Stimulated activated CD4-positive, alpha-beta T cell treated with anti-CD3 and anti-CD28 coated beads, TNF-alpha, amount 100 ng/mL, for 24 hours (primary cell): ENCODE results near the gene PAXIP1.

Experiments used
- DNase-seq, 3 experiments: peaks; one replicate each; pipeline ENCODE4 v3.0.0-alpha.2; 2020; ENCODE audit warnings: low read depth in 3 of 3

The PAXIP1 gene

DNA sequence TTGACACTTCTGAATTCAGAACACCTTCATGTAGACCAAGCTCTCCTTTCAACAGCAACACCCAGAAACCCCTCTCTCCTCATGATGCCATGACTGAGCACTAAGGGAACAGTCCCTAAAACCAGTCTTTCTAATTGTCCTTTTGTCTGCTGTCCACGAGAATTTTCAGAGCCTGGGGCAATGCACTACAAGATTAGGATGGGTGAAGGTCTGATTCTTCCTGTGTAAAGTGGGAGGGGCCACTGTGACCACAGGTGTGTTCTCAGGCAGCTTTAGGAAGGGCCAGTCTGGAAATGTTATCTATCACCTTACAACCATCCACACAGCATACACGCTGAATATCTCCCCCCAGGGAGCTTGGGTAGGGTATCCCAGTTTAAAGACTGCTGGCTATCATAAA lies 7.9 kb downstream of the PAXIP1 start:
- no peak for DNase-seq

DNA sequence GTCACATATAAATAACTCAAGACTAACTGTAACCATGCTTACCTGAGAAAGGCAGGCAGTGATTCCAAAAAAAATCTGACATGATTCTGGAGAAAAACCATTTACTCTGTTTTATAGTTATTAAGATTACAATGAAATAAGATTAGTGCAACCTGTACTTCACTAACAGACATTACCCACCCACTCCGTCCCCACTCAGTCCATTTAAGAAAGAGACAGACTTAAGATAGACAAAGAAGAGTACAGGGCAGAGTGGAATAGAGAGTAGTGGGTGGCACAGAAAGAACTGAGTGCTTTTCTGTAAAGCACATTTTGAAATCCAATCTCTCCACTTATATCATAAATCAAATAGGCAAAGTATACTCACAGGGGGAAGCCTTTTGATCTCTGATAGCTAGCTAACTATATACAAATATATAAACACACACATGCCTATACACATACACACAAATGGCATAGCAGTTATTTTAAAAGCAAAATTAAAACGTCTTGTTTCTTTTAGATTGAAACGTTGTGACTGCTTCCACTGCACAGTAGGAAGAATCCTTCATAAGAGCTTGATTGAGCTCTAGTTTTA lies 11.9 kb downstream of the PAXIP1 start:
- DNase-seq, result no peak

DNA sequence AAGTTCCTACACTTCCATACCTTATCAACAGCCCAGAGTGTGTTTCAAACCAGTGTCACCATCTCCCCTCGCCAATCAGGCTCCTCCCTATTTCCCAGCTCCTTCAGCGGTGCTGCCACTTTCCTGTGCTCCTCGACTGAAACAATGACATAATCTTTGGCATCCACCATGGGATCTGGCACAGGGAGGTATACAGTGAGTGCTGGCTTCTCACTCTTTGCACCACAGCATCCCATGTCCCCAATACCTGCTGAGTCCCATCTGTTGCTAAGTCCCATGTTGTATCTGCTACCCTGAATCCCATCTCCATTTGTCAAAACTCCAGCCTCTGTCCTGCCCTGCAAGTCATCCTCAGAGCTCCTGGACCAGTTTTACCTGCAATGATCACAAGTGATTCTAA lies 15.4 kb downstream of the PAXIP1 start:
- DNase-seq, result no peak

DNA sequence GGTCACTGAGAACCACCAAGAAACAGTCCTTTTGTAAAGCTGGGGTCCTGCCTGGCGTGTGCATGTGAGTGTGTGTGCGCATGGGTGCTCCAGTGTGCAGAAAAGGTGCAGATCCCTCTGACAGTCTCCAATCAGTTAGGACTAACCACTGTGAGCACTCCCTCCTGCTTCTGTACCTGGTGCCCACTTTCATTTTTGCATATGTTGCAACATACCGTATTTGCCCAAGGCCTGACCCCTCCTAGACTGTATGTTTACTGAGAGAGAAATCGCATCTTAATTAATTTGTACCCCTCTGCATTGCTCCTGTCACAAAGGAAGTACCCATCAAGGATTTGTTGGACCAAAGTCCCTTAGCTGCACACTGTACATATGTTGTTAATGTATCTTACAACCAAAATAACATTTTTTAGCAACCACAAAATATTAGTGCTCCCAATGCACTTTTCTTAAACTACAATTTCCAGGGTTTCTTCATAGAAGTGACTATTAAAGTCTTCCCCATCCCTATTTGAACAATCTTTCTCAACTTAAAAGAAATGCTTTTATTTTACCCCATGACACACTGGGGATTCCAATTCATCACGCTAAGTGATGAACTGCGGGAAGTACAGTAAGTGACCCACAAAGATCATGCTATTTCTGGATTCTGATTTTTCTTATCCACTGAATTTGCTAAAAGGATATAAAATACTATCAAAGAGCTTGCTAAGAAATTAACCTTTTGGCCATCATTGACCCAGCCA lies 16.6 kb downstream of the PAXIP1 start:
- no peak for DNase-seq

DNA sequence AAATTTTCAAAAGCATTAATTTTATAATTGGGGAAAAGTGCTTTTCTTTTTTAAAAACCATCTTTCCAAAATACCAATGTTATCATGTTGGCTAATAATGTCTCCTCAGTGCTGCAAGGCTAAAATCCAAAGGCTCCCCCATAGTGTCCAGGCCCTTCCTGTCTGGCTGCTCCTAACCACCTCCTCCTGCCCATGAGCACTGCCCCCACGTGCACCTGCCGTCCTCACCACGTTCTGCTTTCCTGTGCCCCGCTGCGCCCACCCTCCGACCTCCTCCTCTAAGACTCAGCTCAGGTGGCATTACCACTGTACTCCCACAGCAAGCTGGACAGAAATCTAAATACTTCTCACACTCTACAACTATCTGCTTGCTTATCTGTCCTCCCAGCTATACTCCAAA lies 17.7 kb downstream of the PAXIP1 start:
- DNase-seq, result no peak

DNA sequence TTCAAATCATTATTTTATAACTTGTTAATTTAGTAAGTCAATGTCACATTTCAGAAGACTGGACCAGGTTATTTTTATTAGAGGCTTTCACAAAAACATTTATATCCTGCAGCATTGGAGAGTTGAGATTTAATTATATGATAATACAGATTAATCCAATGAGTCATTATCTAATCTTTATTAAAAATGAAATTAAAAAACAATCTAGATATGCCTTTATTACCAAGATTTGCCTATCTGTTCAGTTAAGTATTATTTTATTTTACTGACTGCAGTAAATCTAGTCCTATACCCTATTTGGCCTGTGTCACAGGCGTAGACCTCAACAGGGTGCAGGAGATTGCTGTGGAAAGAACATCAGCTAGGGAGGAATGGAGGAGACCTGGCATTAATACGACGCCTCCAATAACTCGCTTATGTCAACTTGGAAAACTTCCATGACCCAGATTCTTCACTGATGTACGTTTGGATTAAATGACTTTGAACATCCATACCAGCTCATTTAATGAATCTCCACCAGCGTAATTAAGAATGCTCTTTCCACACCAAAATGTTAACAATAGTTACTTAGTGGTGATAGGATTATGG lies 18.2 kb downstream of the PAXIP1 start:
- no peak for DNase-seq

DNA sequence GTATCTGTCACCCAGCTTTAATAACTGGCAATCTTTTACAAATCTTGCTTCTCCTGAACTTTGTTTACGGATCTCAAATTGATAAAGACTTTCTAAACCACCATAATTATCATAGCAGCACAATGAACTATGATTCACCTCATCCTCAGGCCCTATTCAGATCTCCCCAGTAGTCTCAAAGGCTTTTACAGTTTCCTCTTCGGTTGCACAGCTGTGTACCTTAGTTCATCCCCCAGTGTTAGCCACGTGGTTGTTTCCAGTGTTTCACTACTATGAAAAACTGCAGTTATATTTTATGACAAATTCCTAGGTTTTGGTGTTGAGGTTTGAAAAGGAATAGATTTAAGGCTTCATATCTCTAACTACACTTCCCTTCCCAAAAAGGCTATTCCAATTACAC lies 24.9 kb downstream of the PAXIP1 start:
- no peak for DNase-seq

DNA sequence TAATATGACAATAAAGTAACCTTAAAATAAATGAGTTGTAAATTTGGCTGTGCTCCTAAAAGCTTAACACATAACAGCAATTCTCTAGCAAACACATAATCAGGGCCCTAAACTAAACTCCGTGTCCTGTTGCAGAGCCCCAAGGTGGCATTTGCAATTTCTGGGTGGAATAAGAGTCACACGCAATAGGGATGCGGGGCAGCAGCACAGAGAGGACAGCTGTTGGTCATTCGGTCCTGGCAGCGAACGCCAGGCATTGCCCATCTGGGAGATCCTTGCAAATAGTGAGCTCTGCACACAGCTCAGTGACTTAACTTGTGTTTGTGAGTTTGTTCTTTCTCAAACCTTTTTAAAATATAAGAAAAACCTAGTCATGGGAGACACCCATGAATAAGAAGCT lies 25.7 kb downstream of the PAXIP1 start:
- DNase-seq, result no peak

DNA sequence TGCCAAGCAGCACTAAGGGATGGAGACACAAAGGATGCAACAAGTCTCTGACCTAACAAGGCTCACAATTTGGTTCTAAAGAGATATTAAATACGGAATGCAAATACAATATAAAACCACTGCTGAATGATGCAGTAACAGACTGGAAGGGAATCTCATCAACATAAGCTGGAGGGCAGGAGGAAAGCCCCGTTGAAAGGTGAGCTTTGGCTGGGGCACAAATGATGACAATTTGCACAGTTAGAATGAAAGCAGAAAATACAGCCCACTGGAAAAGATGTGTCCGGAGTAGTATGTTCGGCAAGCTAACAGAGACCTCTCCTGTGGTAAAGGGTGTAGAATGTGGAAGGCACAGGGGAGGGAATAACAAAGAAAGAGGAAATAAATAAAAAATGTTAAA lies 26.1 kb downstream of the PAXIP1 start:
- DNase-seq, result no peak

DNA sequence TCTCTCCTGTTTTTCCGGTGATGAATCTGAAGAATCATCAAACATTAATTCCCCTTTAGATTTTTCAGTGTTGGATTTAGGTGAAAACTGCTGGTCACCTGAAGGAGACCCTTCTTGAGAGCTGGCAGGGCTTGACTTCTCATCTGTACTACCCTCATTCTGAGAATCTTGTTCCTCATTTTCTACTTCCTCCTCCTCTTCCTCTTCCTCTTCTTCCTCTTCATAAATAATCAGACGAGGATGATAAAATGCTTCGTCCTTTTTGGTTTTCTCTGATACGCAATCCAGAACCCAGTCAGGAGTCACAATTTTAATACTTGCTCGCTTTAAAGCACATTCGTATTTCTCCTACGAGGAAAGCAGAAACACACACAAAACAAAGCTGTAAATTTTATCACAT lies 26.9 kb downstream of the PAXIP1 start:
- DNase-seq, result no peak

DNA sequence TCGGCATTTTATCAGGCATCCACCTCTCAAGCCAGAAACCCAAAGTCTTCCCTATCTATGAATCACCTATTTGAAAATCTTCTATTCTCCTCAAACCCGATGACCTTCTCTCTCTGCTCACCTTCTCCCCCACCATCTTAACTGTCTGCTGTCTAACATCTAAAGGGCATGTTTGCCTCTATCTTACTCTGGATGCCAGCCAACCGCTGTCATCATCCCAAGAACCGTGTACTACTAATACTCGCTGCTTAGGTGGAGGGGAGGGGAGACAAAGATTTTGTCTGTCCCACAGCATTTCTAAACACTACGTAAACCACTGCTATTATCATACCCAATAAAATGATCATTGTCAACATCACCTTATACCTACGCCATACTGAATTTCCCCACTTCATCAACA lies 29.5 kb downstream of the PAXIP1 start:
- no peak for DNase-seq

DNA sequence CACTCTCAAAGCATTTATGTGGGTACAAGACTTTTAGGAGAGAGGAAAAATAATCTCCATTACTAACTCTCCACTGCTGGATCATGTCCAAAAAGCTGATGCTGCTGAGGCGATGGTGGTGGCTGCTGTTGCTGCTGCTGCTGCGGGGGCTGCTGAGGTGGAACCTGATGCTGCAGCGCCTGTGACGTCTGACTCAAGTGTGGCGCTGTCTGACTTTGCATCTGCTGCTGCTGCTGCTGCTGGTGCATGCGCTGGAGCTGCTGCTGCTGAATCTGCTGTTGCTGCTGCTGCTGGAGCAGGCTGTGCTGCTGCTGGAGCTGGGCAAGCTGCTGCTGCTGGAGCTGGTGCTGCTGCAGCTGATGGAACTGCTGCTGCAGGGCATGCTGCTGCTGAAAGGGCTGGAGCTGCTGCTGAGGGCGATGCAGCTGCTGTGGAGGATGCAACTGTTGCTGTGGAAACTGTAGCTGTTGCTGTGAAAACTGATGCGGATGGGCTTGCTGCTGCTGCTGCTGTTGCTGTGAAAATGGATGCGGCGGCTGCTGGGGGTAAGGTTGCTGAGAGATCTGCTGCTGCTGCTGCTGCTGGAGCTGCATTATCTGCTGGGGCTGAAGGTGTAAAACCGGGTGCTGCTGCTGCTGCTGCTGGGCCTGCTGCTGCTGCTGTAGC lies 34.5 kb downstream of the PAXIP1 start:
- DNase-seq, result no peak

DNA sequence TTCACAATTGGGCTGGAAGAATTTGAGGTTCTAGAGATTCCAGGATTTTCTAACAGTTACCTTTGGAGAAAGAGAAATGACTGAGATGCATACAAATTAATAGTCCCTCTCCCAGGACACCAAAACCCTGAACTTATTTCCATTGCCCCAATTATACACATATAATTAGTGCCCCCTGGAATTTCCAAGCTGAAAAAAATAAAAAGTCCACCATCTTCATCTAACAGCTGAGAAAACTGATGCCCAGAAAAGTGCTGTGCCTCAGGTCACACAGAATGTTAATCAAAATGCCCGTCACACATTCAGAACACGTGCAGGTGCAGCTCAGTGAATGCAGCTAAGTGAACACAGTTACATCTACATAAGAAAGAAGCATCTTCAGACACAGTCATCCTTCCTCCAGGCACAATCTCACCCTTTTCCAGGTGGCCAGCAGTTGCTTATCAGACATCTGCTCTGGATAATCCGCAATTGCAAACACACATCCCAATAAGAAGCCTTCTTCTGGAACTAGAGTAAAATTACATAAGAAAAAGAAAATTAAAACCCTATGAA lies 35.4 kb downstream of the PAXIP1 start:
- no peak for DNase-seq

DNA sequence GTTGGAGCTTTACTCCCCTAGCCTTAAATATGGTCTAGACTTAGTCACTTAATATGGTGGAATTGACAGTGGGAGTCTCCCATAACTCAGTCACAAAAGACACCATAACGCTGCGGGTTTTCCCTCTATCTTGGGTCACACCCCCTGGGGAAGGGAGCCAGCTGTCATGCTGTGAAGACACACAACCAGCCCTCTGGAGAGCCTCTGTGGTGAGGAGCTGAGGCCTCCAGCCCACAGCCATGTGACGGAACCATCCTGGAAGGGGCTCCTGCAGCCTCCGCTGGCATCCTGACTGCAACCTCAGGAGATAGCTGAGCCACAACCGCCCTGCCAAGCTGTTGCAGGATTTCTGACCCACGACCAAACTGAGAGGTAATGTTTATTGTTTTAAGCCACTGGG lies 37.9 kb downstream of the PAXIP1 start:
- no peak for DNase-seq

DNA sequence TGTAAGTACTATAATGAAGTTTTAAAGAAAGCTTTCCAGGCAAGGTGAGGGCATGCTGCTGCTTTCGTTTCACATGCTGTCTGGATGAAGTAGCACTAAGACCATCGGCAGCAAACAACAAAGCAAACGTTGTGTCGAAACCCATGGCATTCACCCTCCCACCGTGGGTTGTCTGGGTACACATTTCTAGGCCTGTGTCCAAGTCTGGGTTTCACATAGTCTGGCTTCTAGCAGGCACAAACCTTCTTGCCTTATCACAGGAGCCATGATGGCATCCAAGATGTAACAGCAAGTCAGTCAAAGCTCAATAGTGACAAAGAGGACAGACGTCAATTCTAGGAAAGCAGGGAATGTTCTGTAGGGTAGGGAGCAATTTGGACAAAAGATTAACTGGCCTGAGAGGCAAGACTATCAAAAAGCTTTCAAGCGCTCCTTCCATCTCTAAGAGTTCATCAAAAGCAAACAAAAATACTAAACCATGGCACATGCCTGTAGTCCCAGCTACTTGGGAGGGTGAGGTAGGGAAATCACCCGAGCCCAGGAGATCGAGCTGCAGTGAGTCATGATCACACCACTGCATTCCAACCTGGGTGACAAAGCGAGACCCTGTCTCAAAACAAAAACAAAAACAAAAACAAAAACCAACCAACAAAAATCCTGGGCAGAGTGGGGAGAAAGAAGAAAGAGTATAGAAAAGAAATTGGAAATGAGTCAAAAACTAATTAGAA lies 42.7 kb downstream of the PAXIP1 start:
- no peak for DNase-seq

DNA sequence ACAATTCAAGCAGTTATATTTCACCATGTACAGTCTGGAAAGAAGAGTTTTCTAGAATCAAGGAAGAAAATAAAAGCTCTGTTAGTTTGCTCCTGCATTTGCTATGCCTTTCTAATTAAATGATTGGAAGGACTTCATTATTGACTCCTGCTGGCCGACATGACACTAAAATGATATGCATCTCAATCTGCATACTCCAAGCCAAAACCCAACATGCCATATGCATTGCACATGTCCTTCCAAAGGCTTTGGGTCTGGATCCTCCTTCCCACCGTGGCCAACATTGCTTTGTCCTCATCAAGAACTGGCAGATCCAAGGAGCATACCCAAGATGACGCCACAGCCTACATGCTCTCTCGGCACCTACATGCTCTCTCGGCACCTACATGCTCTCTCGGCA lies 46.5 kb downstream of the PAXIP1 start:
- DNase-seq, result no peak

DNA sequence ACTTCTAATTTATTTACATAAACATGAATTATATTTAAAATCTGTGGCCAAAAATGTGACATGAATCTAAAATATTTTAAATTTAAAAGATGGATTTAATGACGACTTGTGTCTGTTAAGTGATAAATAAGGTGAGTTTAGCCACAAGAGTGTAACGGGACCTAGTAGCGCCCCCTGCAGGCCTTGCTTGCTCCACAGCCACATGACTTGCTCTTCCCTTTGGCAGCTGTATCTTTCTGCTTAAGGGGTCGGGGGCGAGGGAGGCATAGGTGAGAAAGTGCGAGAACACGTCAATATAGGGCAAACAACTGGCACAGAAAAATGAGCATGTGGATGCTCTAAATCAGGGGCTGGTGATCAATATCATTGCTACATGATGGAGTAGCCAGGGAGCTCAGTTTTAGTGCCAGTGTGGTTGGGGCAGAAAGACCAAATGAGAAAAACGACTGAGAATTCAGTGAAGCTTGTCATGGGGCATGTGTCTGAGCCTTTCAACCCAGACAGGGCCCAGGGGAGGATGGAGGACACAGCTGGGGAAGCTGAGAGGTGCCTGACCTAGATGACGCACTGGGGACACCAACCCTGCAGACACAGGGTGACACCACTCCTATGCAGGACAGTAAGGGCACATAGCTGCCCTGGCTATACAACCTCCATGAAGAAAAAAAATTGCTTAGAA lies 49.8 kb downstream of the PAXIP1 start:
- DNase-seq, result peak; percentile 31 to 67 (median 36)

DNA sequence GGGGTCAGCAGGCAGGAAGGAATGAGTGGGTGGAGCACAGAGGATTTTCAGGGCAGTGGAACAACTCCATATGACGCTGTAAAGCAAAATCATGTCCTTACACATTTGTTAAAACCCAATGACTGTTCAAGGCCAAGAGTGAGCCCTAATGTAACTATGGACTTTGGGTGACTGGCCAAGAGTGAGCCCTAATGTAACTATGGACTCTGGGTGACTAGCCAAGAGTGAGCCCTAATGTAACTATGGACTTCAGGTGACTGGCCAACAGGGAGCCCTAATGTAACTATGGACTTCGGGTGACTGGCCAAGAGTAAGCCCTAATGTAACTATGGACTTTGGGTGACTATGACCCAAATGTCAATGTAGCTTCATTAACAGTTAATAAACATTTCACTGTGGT lies 52.0 kb downstream of the PAXIP1 start:
- DNase-seq, result no peak

DNA sequence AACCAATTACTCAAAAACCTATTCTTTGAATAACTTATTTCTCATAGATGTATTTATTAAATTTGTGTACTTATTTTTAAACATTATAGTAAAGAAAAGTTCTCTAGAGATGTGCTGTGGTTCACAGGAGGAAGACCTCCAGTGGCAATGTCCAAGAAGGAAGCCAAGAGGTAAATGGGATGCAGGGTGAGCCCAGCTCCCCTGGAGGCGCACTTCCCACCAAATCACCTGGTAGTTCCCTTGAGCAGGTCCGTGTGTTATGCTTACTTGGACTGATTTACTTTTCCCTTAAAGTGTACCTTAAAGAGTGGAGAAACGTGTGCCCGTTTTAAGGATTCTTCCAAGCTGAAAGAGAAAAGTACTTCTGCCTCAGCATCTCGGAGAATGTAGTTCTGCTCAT lies 55.3 kb downstream of the PAXIP1 start:
- DNase-seq, result no peak

DNA sequence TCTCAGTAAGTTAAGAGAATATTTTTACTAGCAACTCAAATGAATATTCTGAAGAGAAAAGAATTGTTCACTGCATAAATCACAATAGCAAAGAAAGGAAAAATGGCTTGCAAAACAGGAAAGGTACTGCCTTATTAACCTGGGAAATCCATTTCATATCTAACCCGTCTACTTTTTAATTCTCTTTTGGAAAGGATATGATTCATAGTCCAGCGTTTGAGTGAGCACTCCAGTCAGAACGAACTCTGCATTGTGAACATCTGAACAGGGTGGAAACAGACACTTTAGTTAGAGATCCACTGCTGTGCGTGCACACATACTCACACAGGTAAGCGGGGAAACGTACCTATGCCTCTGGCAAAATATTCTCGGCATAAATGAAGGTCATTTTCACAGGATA lies 56.8 kb downstream of the PAXIP1 start:
- DNase-seq, result no peak

DNA sequence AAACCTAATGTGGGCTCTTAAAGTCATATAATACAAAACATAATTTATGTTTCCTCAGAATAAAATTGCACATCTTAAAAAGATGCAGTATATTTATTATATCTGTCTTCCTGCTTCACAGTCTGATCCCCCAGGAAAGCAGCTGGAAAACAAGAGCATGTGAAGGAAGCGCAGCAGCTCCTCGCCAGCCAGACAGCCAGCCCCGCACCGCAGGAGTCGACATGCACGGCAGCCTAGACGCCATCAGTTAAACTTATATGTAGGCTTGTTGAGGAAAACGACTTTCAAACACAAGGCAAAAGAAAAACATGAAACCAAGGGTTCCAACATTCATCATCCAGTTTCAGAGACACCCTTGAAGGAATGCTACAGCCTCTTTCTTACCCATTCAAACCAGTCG lies 59.0 kb downstream of the PAXIP1 start:
- no peak for DNase-seq
